ENCODE results near the gene DKK2.

The DKK2 gene, protein sequence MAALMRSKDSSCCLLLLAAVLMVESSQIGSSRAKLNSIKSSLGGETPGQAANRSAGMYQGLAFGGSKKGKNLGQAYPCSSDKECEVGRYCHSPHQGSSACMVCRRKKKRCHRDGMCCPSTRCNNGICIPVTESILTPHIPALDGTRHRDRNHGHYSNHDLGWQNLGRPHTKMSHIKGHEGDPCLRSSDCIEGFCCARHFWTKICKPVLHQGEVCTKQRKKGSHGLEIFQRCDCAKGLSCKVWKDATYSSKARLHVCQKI

GRCh38 chr4:107035819-107036583 is at the start of gene DKK2:
TSS of gene DKK2 (minus strand) at chr4:107036313. CDS start at chr4:107035591, 722 bp downstream.
- Histone ChIP-seq H3F3A (ENCODE audit: insufficient read depth, low read length) (no peaks in the 10 kb centered on the region), H3K79me2 (ENCODE audit: insufficient read depth, low read length) (no peaks in the 10 kb centered on the region), H3K27me3 (ENCODE audit: insufficient read depth, low read length) (no peaks in the 10 kb centered on the region), H3K27ac (ENCODE audit: low read depth, low read length, poor library complexity, severe bottlenecking) (no peak within 1 kb of the TSS), H3K4me2 (ENCODE audit: low read length) (no peak within 1 kb of the TSS), H3K9ac (ENCODE audit: low read length) (no peak within 1 kb of the TSS), H3K4me1 (ENCODE audit: insufficient read depth, low read length, severe bottlenecking) (no peaks in the 10 kb centered on the region), H3K36me3 (ENCODE audit: insufficient read depth, low read length) (no peaks in the 10 kb centered on the region), H4K20me1 (ENCODE audit: insufficient read depth, low read length) (no peaks in the 10 kb centered on the region), H3K4me3 (ENCODE audit: low read depth, low read length, poor library complexity, severe bottlenecking) (no peak within 1 kb of the TSS), H3K9me3 (ENCODE audit: low read length) (no peaks in the 10 kb centered on the region), H2AFZ (ENCODE audit: low read length) (no peak within 1 kb of the TSS), H3K9me2 (ENCODE audit: low read depth, low read length) (no peaks in the 10 kb centered on the region)
- TF ChIP-seq EZH2 (IDR thresholded peaks at IDR 0.05; ENCODE audit: borderline replicate concordance, low read length) (no peak), CTCF (IDR thresholded peaks at IDR 0.05; ENCODE audit: low read length) (no peak)

GRCh38 chr4:107077192-107077591 is 41.1 kb upstream of the DKK2 start:
- Histone ChIP-seq H3K4me2 (ENCODE audit: low read length) (no peak overlapping the region), H3K9ac (ENCODE audit: low read length) (no peak overlapping the region), H3K9me3 (ENCODE audit: low read length) (no peaks in the 10 kb centered on the region), H3K27me3 (ENCODE audit: insufficient read depth, low read length) (no peaks in the 10 kb centered on the region), H3K79me2 (ENCODE audit: insufficient read depth, low read length) (no peaks in the 10 kb centered on the region), H3K4me1 (ENCODE audit: insufficient read depth, low read length, severe bottlenecking) (no peaks in the 10 kb centered on the region), H2AFZ (ENCODE audit: low read length) (no peak overlapping the region), H3K27ac (ENCODE audit: low read depth, low read length, poor library complexity, severe bottlenecking) (no peak overlapping the region), H3K36me3 (ENCODE audit: insufficient read depth, low read length) (no peaks in the 10 kb centered on the region), H4K20me1 (ENCODE audit: insufficient read depth, low read length) (no peaks in the 10 kb centered on the region), H3K4me3 (ENCODE audit: low read depth, low read length, poor library complexity, severe bottlenecking) (no peak overlapping the region), H3K9me2 (ENCODE audit: low read depth, low read length) (no peaks in the 10 kb centered on the region), H3F3A (ENCODE audit: insufficient read depth, low read length) (no peaks in the 10 kb centered on the region)
- TF ChIP-seq CTCF (IDR thresholded peaks at IDR 0.05; ENCODE audit: low read length) (no peak), EZH2 (IDR thresholded peaks at IDR 0.05; ENCODE audit: borderline replicate concordance, low read length) (no peak)

DNA sequence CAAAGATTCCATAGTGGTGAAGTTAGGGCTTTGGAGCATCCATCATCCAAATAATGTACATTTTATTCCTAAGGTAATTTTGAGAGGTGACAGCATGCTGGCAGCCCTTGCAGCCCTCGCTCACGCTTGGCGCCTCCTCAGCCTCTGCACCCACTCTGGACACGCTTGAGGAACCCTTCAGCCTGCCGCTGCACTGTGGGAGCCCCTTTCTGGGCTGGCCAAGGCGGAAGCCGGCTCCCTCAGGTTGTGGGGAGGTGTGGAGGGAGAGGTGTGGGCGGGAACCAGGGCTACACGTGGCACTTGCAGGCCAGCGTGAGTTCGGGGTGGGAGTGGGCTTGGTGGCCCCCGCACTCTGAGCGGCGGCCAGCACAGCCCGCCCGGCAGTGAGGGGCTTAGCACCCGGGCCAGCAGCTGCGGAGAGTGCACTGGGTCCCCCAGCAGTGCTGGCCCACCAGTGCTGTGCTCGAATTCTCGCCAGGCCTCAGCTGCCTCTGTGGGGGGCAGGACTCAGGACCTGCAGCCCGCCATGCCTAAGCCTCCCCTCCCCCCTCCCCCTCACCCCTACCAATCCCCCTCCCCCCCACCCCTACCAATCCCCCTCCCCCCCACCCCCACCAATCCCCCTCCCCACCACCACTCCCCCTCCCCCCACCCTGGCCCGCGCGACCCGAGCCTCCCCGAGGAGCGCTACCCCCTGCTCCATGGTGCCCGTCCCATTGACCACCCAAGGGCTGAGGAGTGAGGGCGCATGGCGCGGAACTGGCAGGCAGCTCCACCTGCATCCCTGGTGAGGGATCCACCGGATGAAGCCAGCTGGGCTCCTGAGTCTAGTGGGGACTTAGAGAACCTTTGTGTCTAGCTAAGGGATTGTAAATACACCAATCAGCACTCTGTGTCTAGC is 37.0 kb upstream of the DKK2 start:
- H3K9ac ChIP-seq (ENCODE audit: low read length), result no peak overlapping the region
- no peak overlapping the region for H2AFZ ChIP-seq (ENCODE audit: low read length)
- H3F3A ChIP-seq (ENCODE audit: insufficient read depth, low read length), result no peaks in the 10 kb centered on the region
- H3K9me3 ChIP-seq (ENCODE audit: low read length), result no peaks in the 10 kb centered on the region
- H3K36me3 ChIP-seq (ENCODE audit: insufficient read depth, low read length), result no peaks in the 10 kb centered on the region
- H3K4me2 ChIP-seq (ENCODE audit: low read length), result no peak overlapping the region
- no peaks in the 10 kb centered on the region for H3K79me2 ChIP-seq (ENCODE audit: insufficient read depth, low read length)
- no peaks in the 10 kb centered on the region for H3K9me2 ChIP-seq (ENCODE audit: low read depth, low read length)
- no peaks in the 10 kb centered on the region for H4K20me1 ChIP-seq (ENCODE audit: insufficient read depth, low read length)
- no peaks in the 10 kb centered on the region for H3K27me3 ChIP-seq (ENCODE audit: insufficient read depth, low read length)
- H3K4me1 ChIP-seq (ENCODE audit: insufficient read depth, low read length, severe bottlenecking), result no peaks in the 10 kb centered on the region
- TF ChIP-seq CTCF (IDR thresholded peaks at IDR 0.05; ENCODE audit: low read length) (no peak), EZH2 (IDR thresholded peaks at IDR 0.05; ENCODE audit: borderline replicate concordance, low read length) (no peak)
- H3K27ac ChIP-seq (ENCODE audit: low read depth, low read length, poor library complexity, severe bottlenecking), result no peak overlapping the region
- no peak overlapping the region for H3K4me3 ChIP-seq (ENCODE audit: low read depth, low read length, poor library complexity, severe bottlenecking)
